SW 1271 (cell line): ENCODE measurements around the gene MTM1.

Source experiments
- DNase-seq, 2 experiments: peaks; one replicate each; lab custom pipeline; 2025; lab: John Stamatoyannopoulos, UW

The MTM1 gene

GRCh38 chrX:150719621-150720020 is 151.2 kb downstream of the MTM1 start:
- DNase-seq: no peak
